GM12878 (cell line): ENCODE results near the gene CD69.

Source experiments
- CTCF ChIP-seq, 3 experiments: IDR thresholded peaks in 2 of 3; conservative IDR thresholded peaks in 1 of 3; 2 replicates each; pipeline ENCODE4 v1.5.1; 2011; ENCODE audit warnings: low read depth in 3 of 3, low read length in 3 of 3, mild to moderate bottlenecking in 3 of 3, control low read depth in 2 of 3, moderate library complexity in 2 of 3, inconsistent platforms in 1 of 3, mixed read lengths in 1 of 3; ENCODE audit not compliant: control insufficient read depth in 2 of 3, insufficient read depth in 1 of 3; ENCODE audit errors: extremely low read depth in 1 of 3
- NR2C2 ChIP-seq: IDR thresholded peaks from 2 replicates; pipeline ENCODE4 v1.6.1; 2011; ENCODE audit warnings: borderline replicate concordance, low read depth; ENCODE audit not compliant: control insufficient read depth, insufficient read length
- POLR2AphosphoS2 ChIP-seq: IDR thresholded peaks from 2 replicates; pipeline ENCODE4 v1.6.1; 2011; ENCODE audit warnings: low read depth, mild to moderate bottlenecking, low read length, improper control_type of control experiment, moderate library complexity

GRCh38 chr12:9761419-9761781, 699 bp upstream of the CD69 start:
- TF ChIP-seq CTCF (IDR thresholded peaks at IDR 0.05 in 2 of 3, conservative IDR thresholded peaks at IDR 0.05 in 1 of 3; ENCODE audit: control insufficient read depth in 2 of 3, extremely low read depth in 1 of 3, insufficient read depth in 1 of 3, low read depth in 3 of 3, low read length in 3 of 3): no peak
- no peak for TF ChIP-seq POLR2AphosphoS2
- no peak for TF ChIP-seq NR2C2
